Measurements from ENCODE around the gene EDC3.
"Not testable (repeated sequence)": the region's sequence is repeated elsewhere in the genome, so short reads cannot be mapped to it uniquely, and the experiment has no call there.

EDC3 gene

DNA sequence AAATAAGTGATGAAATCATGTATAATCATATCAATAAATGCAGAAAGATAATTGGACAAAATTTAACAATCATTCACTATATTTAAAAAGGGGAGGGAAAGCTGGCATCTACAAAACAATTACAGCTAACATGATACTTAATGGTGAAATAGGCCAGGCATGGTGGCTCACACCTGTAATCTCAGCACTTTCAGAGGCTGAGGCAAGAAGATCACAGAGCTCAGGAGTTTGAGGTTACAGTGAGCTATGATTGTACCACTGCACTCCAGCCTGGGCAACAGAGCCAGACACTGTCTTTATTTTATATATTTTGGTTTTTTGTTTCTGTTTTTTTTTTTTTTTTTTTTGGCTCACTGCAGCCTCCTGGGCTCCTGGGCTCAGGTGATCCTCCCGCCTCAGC, 12.1 kb downstream of the EDC3 start:
- no peaks in the 10 kb centered on the region for H3K27me3 ChIP-seq (ENCODE audit: low read depth)
- no peak overlapping the region for H3K4me3 ChIP-seq
- peaks cover 5% of the 10 kb centered on the region; the same call in 1 of the 2 replicates for H3K9me3 ChIP-seq
- peaks cover 28% of the 10 kb centered on the region for H3K36me3 ChIP-seq (replicated peaks)
- DNase-seq (ENCODE audit: low spot score in 2 of 2): no peak
- H3K4me1 ChIP-seq: peaks cover 3% of the 10 kb centered on the region
- in situ Hi-C loops (cut with MboI; ENCODE audit: low sequenced_read_pairs): no loop called here

DNA sequence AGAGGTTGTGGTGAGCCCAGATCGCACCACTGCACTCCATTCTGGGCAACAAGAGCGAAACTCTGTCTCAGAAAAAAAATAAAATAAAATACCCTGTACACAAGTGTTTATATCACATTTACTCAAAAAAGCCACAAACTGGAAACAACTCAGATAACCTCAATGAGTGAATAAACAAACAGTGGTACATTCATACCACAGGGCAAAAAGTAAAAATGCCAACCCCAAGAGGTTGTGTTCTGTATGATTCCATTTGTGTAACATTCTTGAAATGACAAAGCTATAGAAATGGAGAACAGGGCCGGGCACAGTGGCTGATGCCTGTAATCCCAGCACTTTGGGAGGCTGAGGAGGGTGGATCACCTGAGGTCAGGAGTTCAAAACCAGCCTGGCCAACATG, 12.9 kb downstream of the EDC3 start:
- no peaks in the 10 kb centered on the region for H3K4me1 ChIP-seq
- DNase-seq (ENCODE audit: low spot score in 2 of 2): no peak
- peaks cover 28% of the 10 kb centered on the region for H3K36me3 ChIP-seq (replicated peaks)
- H3K4me3 ChIP-seq: no peak overlapping the region
- peaks cover 5% of the 10 kb centered on the region; the same call in 1 of the 2 replicates for H3K9me3 ChIP-seq
- in situ Hi-C loops (cut with MboI; ENCODE audit: low sequenced_read_pairs): no loop called here
- no peaks in the 10 kb centered on the region for H3K27me3 ChIP-seq (ENCODE audit: low read depth)

DNA sequence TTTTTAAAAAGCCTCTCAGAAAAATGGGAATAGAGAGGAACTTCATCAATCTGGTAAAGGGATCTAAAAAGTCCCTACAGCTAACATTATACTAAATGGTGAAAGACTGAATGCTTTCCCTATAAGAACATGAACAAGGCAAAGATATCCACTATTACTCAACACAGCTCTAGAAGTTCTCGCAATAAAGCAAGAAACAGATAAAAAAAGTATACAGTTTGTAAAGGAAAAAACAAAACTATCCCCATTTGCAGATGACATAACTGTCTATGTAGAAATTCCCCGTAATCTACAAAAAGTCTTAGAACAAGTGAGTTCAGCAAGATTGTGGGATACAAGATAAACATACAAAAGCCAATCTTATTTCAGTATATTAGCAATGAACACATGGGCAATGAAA, 15.4 kb downstream of the EDC3 start:
- in situ Hi-C loops (cut with MboI; ENCODE audit: low sequenced_read_pairs): no loop called here
- no peaks in the 10 kb centered on the region for H3K4me1 ChIP-seq
- H3K9me3 ChIP-seq: peaks cover 5% of the 10 kb centered on the region; the same call in 1 of the 2 replicates
- DNase-seq (ENCODE audit: low spot score in 2 of 2): no peak
- H3K4me3 ChIP-seq: no peak overlapping the region
- no peaks in the 10 kb centered on the region for H3K27me3 ChIP-seq (ENCODE audit: low read depth)
- peaks cover 17% of the 10 kb centered on the region for H3K36me3 ChIP-seq (replicated peaks)

DNA sequence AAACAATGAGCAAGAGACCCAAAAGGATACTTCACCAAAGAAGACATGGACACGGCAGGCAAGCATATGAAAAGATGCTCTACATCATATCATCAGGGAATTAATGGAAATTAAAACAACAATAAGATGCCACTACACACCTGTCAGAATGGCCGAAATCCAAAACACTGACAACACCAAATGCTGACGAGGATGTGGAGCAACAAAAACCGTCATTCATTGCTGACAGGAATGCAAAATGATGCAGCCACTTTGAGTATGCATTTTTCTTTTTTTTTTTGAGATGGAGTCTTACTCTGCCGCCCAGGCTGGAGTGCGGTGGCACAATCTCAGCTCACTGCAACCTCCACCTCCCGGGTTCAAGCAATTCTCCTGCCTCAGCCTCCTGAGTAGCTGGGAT, 19.0 kb downstream of the EDC3 start:
- H3K4me1 ChIP-seq: no peaks in the 10 kb centered on the region
- no peak overlapping the region for H3K4me3 ChIP-seq
- peaks cover 25% of the 10 kb centered on the region for H3K36me3 ChIP-seq (replicated peaks)
- no peaks in the 10 kb centered on the region for H3K9me3 ChIP-seq
- no peaks in the 10 kb centered on the region for H3K27me3 ChIP-seq (ENCODE audit: low read depth)
- in situ Hi-C loops (cut with MboI; ENCODE audit: low sequenced_read_pairs): no loop called here
- DNase-seq (ENCODE audit: low spot score in 2 of 2): no peak

DNA sequence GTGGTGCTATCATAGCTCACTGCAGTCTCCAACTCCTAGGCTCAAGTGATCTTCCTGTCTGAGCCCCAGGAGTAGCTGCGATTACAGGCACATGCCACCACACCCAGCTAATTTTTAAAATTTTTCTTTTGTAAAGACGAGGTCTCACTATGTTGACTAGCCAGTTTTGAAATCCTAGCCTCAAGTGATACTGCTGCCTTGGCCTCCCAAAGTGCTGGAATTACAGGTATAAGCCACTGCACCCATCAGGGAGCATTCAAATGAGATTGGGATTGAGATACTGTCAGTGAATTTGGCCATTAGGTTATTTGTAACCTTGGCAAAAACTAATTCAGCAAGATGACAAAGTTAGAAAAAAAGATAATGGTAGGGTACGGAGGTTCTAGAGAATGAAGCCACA, 21.7 kb downstream of the EDC3 start:
- Histone ChIP-seq H3K4me3 (no peak overlapping the region), H3K36me3 (replicated peaks) (peaks cover 46% of the 10 kb centered on the region), H3K4me1 (no peaks in the 10 kb centered on the region), H3K27me3 (ENCODE audit: low read depth) (no peaks in the 10 kb centered on the region), H3K9me3 (no peaks in the 10 kb centered on the region)
- in situ Hi-C loops (cut with MboI; ENCODE audit: low sequenced_read_pairs): no loop called here
- no peak for DNase-seq (ENCODE audit: low spot score in 2 of 2)

DNA sequence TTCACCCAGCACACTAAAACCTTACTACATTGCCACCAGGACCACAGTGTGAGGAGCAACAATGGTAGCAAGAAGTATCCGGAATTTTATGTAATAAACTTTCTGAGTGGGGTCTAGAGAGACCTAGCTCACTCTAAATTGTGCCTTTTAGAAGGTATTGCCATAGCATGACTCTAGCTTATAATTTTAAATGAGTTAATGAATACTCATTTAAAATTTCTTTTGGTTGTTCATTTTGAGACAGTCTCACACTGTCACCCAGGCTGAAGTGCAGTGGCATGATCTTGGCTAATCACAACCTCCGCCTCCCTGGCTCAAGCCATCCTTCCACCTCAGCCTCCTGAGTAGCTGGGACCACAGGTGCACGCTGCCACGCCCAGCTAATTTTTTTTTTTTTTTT, 26.2 kb downstream of the EDC3 start:
- in situ Hi-C loops (cut with MboI; ENCODE audit: low sequenced_read_pairs): no loop called here
- no peaks in the 10 kb centered on the region for H3K9me3 ChIP-seq
- H3K4me1 ChIP-seq: no peaks in the 10 kb centered on the region
- DNase-seq (ENCODE audit: low spot score in 2 of 2): no peak
- no peaks in the 10 kb centered on the region for H3K27me3 ChIP-seq (ENCODE audit: low read depth)
- peaks cover 56% of the 10 kb centered on the region for H3K36me3 ChIP-seq (replicated peaks)
- no peak overlapping the region for H3K4me3 ChIP-seq

DNA sequence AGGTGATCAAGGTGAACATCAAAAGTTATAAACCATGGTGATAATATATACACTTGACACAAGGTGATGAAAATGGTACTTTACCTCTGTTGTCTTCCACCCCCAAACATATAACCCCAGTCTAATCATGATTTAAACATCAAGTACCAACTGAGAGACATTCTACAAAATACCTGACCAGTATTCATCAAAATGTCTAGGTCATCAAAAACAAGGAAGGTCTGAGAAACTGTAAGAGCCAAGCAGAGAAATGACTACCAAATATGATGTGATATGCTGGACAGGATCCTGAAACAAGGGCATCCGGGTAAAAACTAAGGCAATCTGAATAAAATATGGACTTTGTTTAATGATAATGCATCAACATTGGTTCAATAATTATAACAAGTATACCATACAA, 27.8 kb downstream of the EDC3 start:
- in situ Hi-C loops (cut with MboI; ENCODE audit: low sequenced_read_pairs): no loop called here
- peaks cover 42% of the 10 kb centered on the region for H3K36me3 ChIP-seq (replicated peaks)
- H3K9me3 ChIP-seq: no peaks in the 10 kb centered on the region
- no peaks in the 10 kb centered on the region for H3K27me3 ChIP-seq (ENCODE audit: low read depth)
- H3K4me1 ChIP-seq: peaks cover 8% of the 10 kb centered on the region
- DNase-seq (ENCODE audit: low spot score in 2 of 2): no peak
- H3K4me3 ChIP-seq: no peak overlapping the region

DNA sequence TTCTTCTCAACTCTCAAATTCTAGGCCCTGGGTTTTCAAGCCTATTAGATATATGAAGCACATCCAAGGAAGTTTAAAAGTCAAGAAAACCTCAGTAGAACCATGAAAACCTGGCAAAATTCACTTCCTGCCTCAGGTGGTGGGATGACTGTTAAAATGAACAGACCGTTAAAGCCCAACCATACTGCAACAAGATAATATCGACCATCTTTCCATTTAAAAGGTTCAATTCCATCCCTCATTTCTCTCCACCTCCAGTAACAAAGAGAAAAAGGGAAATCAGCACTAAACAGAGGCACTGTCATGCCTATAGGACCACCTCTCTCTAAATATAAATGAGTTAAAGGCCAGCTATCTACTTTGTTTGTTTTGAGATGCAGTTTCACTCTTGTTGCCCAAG, 31.2 kb downstream of the EDC3 start:
- no peaks in the 10 kb centered on the region for H3K27me3 ChIP-seq (ENCODE audit: low read depth)
- peaks cover 8% of the 10 kb centered on the region for H3K4me1 ChIP-seq
- in situ Hi-C loops (cut with MboI; ENCODE audit: low sequenced_read_pairs): no loop called here
- no peak overlapping the region for H3K4me3 ChIP-seq
- peaks cover 16% of the 10 kb centered on the region for H3K36me3 ChIP-seq (replicated peaks)
- DNase-seq (ENCODE audit: low spot score in 2 of 2): no peak
- H3K9me3 ChIP-seq: no peaks in the 10 kb centered on the region

DNA sequence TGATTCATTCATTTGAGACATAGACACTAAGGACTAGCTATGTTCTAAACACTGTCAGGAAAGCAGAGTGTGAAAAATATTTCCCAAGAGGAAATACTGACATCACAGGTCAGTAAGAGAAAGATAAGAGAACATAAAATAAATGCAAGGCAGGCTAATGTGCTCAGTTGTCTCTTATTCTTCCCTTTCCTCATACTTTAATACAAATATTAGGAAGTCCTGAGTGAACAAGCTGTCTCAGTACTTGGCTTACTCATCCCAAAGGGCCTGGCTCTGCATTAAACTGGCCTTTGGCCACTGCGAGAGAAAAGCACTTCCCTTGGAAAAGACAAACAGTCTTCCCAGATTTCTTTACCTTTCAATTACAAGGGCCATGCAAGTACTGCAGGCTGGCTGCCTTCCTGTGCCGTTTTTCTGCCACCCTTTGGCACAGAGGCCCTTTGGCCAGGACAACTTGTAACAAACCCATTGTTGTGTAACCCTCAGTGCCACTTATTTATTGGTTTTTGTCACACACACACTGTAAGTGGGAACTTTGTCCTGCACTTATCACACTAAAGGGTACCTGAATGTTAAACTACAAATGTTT, 31.7 kb downstream of the EDC3 start:
- in situ Hi-C loops (cut with MboI; ENCODE audit: low sequenced_read_pairs): no loop called here
- Histone ChIP-seq H3K36me3 (replicated peaks) (peaks cover 13% of the 10 kb centered on the region), H3K4me1 (peaks cover 8% of the 10 kb centered on the region)

DNA sequence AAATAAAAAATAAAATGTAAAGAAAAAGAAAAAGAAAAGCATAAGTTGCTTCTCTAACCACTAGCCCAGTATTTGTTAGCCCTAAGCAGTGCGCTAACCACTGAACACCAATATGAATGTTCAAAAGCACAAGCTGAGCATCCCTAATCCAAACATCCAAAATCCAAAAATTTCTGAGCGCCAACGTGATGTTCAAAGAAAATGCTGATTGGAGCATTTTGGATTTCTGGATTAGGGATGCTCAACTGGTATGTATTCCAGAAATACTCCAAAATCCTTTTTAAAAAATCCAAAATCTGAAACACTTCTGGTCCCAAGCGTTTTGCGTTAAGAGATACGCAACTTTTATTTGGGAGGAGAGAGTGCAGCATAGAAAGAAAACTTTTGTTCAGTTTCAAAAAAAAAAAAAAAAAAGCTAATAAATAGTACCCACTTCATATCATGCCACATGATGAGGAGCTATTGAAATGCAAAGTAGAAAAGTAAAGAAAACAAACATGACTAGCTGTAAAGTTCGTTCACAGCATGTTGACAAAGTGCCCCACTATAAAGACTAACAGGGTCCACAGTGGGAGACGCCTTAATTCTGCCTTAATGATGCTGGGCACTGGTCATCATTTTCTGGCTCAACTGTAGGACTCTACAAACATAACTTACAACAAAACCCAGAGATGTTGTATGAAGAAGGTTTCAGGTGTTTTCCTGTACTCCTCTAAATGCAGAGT, 32.4 kb downstream of the EDC3 start:
- in situ Hi-C loops (cut with MboI; ENCODE audit: low sequenced_read_pairs): no loop called here

More for the DNA sequence above, 31.7 kb downstream of the EDC3 start:
- no peak overlapping the region for H3K4me3 ChIP-seq
- H3K27me3 ChIP-seq (ENCODE audit: low read depth): no peaks in the 10 kb centered on the region
- no peak for DNase-seq (ENCODE audit: low spot score in 2 of 2)
- no peaks in the 10 kb centered on the region for H3K9me3 ChIP-seq

DNA sequence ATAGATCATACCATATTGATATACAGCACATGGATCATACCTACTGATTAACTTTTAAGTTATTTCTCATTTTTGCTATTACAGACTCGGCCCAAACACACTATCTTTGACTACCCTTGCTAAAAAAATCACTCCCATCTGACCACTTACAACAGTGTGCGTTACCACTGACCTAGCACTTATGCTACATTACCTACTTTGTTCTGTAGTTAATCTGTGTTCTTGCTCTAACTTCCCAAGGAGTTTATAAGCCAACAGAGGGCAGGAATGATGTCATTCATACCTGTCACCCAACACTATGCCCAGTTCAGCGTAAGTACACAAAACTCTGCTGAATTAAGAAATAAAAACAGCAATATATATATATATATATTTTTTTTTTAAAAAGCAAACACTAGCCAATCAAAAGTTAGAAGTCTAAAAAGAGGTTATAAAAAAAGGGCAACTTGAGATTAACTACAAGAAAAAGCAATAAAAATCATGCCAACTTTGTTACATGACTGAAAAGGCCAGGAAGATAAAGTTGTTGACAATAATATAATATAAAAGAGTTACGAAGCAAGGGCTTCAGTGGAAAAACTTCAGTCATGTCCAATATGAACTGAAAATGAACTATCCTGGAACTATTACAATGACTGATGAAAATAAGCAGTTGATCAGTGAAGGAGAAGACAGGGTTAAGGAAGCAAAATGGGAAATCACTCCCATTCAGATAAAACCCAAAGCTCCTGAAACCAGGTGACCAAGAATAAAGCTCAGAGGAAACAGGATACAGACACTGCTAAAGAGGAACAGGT, 33.6 kb downstream of the EDC3 start:
- no peak for DNase-seq (ENCODE audit: low spot score in 2 of 2)
- Histone ChIP-seq H3K36me3 (replicated peaks) (peaks cover 6% of the 10 kb centered on the region), H3K27me3 (ENCODE audit: low read depth) (no peaks in the 10 kb centered on the region), H3K4me3 (no peak overlapping the region), H3K4me1 (peaks cover 8% of the 10 kb centered on the region), H3K9me3 (no peaks in the 10 kb centered on the region)
- in situ Hi-C loops (cut with MboI; ENCODE audit: low sequenced_read_pairs): no loop called here

More for the DNA sequence above, 32.4 kb downstream of the EDC3 start:
- peak in 1 of 2 experiments; percentile 56 for DNase-seq (ENCODE audit: low spot score in 2 of 2)
- Histone ChIP-seq H3K27me3 (ENCODE audit: low read depth) (no peaks in the 10 kb centered on the region), H3K9me3 (no peaks in the 10 kb centered on the region), H3K4me1 (peaks cover 8% of the 10 kb centered on the region), H3K36me3 (replicated peaks) (peaks cover 10% of the 10 kb centered on the region), H3K4me3 (no peak overlapping the region)

DNA sequence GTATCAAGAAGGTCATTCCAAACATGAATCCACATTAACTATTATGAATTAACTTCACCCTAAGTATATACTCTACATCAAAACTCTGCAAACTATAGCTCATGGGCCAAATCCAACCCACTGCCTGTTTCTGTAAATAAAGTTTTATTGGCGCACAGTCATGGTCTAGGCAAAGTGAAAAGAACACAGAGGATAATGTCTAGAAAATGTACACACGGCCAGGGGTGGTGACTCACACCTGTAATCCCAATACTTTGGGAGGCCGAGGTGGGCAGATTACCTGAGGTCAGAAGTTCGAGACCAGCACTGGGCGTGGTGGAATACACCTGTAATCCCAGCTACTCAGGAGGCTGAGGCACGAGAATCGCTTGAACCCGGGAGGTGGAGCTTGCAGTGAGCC, 34.5 kb downstream of the EDC3 start:
- H3K27me3 ChIP-seq (ENCODE audit: low read depth); in situ Hi-C loops (cut with MboI; ENCODE audit: low sequenced_read_pairs); H3K4me3 ChIP-seq; H3K36me3 ChIP-seq (replicated peaks); H3K4me1 ChIP-seq; DNase-seq (ENCODE audit: low spot score in 2 of 2); H3K9me3 ChIP-seq: not testable (repeated sequence)

DNA sequence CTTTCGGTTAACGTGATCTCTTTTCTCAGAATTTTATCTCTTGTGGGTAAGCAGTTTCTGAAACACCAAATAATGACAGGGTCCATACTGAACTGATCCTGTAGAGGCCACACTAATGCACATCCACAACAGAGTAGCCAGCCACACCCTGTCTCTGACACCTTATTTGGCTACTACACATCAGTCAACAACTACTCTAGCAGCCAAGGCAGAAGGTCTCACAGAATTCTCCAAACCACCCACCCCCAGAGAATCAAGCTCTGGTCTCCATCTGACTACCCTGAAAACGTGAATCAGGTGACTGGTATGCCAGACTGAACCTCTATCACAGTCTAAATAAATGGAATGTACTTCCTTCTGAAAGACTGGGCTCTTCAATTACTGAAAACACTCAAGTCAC, 38.0 kb downstream of the EDC3 start:
- in situ Hi-C loops (cut with MboI; ENCODE audit: low sequenced_read_pairs): loop anchor here (10.0 kb wide), 1 partner anchor 97 kb away; no protein-coding TSS in a partner anchor

More for the DNA sequence above, 38.0 kb downstream of the EDC3 start:
- no peak for DNase-seq (ENCODE audit: low spot score in 2 of 2)
- H3K4me3 ChIP-seq: no peak overlapping the region
- H3K36me3 ChIP-seq (replicated peaks): peaks cover 16% of the 10 kb centered on the region
- H3K4me1 ChIP-seq: no peaks in the 10 kb centered on the region
- no peaks in the 10 kb centered on the region for H3K27me3 ChIP-seq (ENCODE audit: low read depth)
- no peaks in the 10 kb centered on the region for H3K9me3 ChIP-seq
